ENCODE measurements around the gene MYPN. TPM values are rescaled to one million over a fixed set of nuclear protein-coding genes. Genes with fewer than 3 reads are reported as not detected.
A peak's percentile ranks its signal among the peaks of the same experiment; 100 is the strongest.

MYPN gene
- total and polyA plus RNA-seq, 11 donors = 33.4 to 240 (median 152) TPM

GRCh38 chr10:68088740-68089139 lies 20.5 kb upstream of the MYPN start:
- peak overlapping the region in 10 of 12 donors; percentile 3 to 56 (median 44) for H3K4me3 ChIP-seq

DNA sequence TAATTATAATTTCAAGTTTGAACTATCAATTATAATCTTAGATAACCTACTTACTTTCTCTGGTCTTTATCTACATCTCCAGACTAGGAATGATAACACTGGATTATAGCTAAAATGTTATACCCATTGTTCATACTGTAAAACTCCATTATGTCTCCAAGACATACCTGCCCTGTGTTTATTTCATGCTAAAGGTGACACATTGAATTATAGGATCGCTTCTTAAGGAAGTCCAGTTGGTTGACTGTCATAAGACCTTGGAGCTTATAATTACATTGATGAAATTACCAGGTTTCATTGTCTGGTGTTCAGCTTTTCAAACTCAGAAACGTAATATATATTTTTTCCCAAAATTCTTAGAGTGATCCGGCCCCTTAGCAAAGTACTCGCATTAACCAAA lies 18.7 kb upstream of the MYPN start:
- DNase-seq = no peak
- peaks cover 0 to 11% (median 0%) of the 10 kb centered on the region in 12 donors for H3K4me1 ChIP-seq
- ATAC-seq = no peak
- 76 to 88% (median 78%) methylated on average over 4 of the region's 4 CpGs for WGBS, 4 donors
- no peaks in the 10 kb centered on the region for H3K36me3 ChIP-seq
- H3K27ac ChIP-seq = peak overlapping the region in 1 of 12 donors; percentile 18
- intact Hi-C loops (cut with DNase I) = no loop called here
- H3K9me3 ChIP-seq = no peaks in the 10 kb centered on the region
- H3K27me3 ChIP-seq = no peaks in the 10 kb centered on the region
- no peak overlapping the region for H3K4me3 ChIP-seq
- no peak for TF ChIP-seq POLR2A (IDR thresholded peaks at IDR 0.05)
- TF ChIP-seq, protein P1, sequence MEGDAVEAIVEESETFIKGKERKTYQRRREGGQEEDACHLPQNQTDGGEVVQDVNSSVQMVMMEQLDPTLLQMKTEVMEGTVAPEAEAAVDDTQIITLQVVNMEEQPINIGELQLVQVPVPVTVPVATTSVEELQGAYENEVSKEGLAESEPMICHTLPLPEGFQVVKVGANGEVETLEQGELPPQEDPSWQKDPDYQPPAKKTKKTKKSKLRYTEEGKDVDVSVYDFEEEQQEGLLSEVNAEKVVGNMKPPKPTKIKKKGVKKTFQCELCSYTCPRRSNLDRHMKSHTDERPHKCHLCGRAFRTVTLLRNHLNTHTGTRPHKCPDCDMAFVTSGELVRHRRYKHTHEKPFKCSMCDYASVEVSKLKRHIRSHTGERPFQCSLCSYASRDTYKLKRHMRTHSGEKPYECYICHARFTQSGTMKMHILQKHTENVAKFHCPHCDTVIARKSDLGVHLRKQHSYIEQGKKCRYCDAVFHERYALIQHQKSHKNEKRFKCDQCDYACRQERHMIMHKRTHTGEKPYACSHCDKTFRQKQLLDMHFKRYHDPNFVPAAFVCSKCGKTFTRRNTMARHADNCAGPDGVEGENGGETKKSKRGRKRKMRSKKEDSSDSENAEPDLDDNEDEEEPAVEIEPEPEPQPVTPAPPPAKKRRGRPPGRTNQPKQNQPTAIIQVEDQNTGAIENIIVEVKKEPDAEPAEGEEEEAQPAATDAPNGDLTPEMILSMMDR (IDR thresholded peaks at IDR 0.05) = no peak

More at GRCh38 chr10:68088740-68089139, 20.5 kb upstream of the MYPN start:
- ATAC-seq (peak in 1 of 4 donors; percentile 8), DNase-seq (no peak)
- peak overlapping the region in 8 of 12 donors; percentile 24 to 87 (median 78) for H3K27ac ChIP-seq
- intact Hi-C loops (cut with DNase I) = loop anchor here in 4 of 10 donors (5.0 to 10.0 kb wide), 2 partner anchors 69 to 216 kb away; no protein-coding TSS in a partner anchor
- no peaks in the 10 kb centered on the region for H3K27me3 ChIP-seq
- no peaks in the 10 kb centered on the region for H3K9me3 ChIP-seq
- peaks cover 0 to 17% (median 0%) of the 10 kb centered on the region in 12 donors for H3K4me1 ChIP-seq
- TF ChIP-seq, protein P1 (IDR thresholded peaks at IDR 0.05) = no peak
- no peak for TF ChIP-seq POLR2A (IDR thresholded peaks at IDR 0.05)
- WGBS, 4 donors = 42 to 65% (median 49%) methylated on average over 4 of the region's 4 CpGs
- no peaks in the 10 kb centered on the region for H3K36me3 ChIP-seq

DNA sequence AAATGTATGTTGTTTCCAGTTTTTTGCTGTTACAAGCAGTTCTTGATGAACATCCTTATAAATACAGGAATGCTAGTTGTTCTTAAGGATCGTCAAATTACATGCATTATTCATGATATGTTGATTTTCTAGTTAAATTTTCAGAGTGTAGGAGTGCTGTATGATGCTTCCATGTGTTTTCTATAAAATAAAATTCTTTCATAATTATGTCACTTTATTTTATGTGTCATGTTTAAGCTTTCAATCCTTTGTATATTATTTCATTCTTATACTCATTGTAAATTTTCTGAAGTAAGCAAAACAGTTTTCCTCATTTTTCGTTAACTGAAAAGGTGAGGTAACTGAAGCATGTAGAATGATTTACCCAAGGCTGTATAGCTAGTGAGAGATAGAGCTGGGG lies 16.8 kb upstream of the MYPN start:
- ATAC-seq = no peak
- no peak for TF ChIP-seq POLR2A (IDR thresholded peaks at IDR 0.05)
- TF ChIP-seq, protein P1 (IDR thresholded peaks at IDR 0.05) = no peak
- 92 to 97% (median 96%) methylated on average over 2 of the region's 2 CpGs for WGBS, 4 donors

GRCh38 chr10:68095153-68095552 lies 14.1 kb upstream of the MYPN start:
- TF ChIP-seq, protein P1 (IDR thresholded peaks at IDR 0.05) = no peak
- no peak for TF ChIP-seq POLR2A (IDR thresholded peaks at IDR 0.05)
- no peak overlapping the region for H3K4me3 ChIP-seq
- no peaks in the 10 kb centered on the region for H3K27me3 ChIP-seq
- H3K27ac ChIP-seq = peak overlapping the region in 1 of 12 donors; percentile 15
- WGBS, 4 donors = 77 to 82% (median 79%) methylated on average over 2 of the region's 2 CpGs
- H3K36me3 ChIP-seq = no peaks in the 10 kb centered on the region
- H3K9me3 ChIP-seq = no peaks in the 10 kb centered on the region
- intact Hi-C loops (cut with DNase I) = no loop called here
- no peak for DNase-seq
- ATAC-seq = no peak
- peaks cover 0 to 19% (median 0%) of the 10 kb centered on the region in 12 donors for H3K4me1 ChIP-seq

More for the DNA sequence above, 16.8 kb upstream of the MYPN start:
- H3K4me1 ChIP-seq = peaks cover 0 to 5% (median 0%) of the 10 kb centered on the region in 12 donors
- H3K27ac ChIP-seq = no peak overlapping the region
- intact Hi-C loops (cut with DNase I) = no loop called here
- H3K9me3 ChIP-seq = no peaks in the 10 kb centered on the region
- DNase-seq = no peak
- no peak overlapping the region for H3K4me3 ChIP-seq
- no peaks in the 10 kb centered on the region for H3K36me3 ChIP-seq
- no peaks in the 10 kb centered on the region for H3K27me3 ChIP-seq
